NCI-H82 treated with DMSO at 0.1 percent for 48 hours (cell line): ENCODE measurements around the gene SCIN.
"Not testable (repeated sequence)": the region's sequence is repeated elsewhere in the genome, so short reads cannot be mapped to it uniquely, and the experiment has no call there.

Experiments used
- DNase-seq: peaks from one replicate; lab custom pipeline; 2025; ENCODE audit not compliant: unreplicated experiment; lab: John Stamatoyannopoulos, UW

Gene SCIN

DNA sequence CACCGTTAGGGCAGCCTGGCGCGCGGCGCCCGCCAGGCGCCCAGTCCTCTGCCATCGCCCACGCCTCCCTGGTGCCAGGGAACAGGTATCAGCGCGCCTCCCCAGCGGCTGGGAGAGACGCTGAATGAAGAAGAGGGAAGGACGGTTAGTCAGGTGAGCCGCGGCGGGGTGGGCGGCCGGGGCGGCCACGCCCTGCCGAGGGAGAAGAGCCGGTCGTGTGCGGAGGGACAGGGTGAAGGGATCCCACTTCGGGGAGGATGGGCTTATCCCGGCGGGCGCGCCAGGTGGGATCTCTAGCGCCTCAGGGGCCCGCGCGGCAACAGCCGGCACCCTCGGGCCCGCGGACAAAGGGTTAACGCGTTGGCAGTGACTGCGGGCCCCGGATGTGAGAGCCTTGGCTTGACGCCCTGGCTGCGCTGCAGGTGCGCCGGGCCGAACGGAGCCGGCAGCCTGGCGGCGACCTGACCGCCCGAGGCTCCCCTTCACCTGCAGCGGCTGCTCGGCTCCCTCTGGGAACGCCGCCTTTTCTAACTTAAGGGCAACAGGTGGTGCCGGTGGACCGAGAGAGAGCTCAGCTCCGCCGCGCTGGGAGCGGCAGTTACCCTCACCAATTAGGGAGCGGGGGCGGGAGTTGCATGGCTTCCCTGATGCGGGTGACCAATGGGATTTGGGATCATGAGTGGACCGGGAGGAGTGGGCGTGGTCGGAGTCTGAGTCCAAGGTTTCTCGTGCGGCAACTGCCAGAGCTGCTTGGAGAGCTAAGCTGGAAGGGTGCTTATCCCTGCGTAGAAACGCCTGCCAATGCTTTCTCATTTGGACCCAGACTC is 116.6 kb downstream of the SCIN start, which contains the start of gene ARL4A:
Gene ARL4A (plus strand): TSS at position 743 of the 827 bp plus-strand sequence. CDS start 622 bp downstream, outside the sequence.
- DNase-seq: peak; percentile 96

DNA sequence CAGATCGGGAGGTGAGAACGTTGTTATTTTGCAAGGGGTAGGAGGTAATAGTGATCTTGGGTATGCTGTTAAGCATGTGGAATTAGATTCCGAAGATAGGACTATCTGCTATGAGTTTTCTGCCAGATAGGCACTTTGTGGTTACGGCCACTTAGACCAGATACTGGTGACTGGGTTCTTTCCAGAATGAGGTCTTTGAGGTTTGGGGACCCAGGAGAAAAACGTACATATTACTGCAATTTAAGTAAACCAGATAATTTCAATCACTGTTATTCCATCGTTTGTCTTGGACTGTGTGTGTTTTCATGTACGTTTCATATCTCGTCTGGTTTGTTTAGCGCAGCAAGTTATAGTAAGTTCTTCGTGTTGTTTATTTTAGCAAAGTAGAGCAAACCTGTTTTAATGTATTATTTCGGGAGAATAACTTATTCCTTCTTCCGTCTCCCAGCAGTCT is 117.2 kb downstream of the SCIN start:
- no peak for DNase-seq

DNA sequence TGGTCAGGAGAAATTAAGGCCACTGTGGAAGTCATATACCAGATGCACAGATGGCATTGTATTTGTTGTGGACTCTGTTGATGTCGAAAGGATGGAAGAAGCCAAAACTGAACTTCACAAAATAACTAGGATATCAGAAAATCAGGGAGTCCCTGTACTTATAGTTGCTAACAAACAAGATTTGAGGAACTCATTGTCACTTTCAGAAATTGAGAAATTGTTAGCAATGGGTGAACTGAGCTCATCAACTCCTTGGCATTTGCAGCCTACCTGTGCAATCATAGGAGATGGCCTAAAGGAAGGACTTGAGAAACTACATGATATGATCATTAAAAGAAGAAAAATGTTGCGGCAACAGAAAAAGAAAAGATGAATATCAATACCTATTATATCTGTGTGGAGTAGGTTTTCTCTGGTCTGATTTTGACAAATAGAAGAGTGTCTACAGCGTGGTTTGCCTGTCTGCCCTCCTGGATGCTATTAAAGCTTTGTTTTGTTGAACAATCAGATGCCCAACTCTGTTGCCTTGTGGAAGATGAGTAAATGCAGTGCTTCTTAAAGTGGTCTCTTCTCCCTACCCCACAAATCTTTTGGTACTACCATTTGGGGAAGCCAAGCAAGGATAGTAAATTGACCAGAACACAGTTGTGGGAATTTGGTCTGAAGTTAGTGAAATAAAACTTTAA is 118.1 kb downstream of the SCIN start:
- DNase-seq: not testable (repeated sequence)

DNA sequence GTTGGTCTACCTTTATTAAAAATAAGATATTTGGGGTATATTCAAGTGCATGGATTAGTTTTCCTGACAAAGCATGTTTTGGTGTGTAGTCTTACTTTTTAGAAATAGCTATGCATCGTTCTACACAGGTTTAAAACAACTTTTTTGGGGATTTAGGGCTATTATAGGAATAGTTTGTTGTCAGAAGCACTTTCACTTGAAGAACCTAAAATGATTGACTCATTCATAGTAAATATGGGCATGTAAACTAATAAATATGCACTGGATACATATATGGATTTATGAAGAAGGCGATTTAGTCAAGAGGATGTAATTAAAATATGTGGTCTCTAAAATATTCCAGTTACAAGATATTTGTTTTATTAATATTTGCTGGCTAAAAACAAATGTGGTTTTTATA is 118.9 kb downstream of the SCIN start:
- DNase-seq: no peak

DNA sequence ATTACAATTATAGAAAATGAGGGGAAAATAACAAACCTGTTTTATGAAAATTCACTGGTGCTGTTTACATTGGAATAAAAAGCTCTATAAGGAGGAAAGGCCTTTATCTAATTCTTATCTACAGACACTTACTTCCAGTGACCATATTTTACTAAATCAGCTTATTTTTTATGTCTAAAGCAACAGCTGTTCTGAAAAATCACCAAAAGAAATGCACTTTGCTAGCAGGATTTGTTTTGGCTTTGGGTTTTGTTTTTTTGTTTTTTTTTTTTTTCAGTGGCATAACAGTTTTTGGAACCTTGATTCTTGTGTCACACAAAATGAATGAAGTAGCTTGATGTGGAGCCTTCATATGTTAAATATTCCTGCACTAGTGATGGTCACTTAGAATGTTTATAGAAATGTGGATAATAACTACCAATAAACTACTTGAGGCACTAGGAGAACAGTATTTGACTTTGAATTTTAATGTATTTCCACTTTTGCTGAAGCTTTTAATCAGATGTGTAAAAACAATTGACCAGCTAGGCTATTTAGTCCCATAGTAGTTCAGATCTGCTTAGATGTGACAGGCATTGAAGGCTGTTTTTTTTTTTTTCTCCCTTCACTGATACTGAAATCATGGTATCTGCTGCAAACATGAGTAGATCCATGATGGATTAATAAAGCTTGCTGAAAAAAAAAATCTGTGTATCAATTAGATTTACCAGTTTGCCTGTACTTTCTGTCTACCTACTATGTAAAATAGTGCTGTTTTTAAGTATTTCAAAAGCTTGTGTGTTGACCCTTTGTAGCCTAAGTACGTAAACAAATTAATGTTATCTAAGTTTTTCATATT is 119.7 kb downstream of the SCIN start:
- no peak for DNase-seq

DNA sequence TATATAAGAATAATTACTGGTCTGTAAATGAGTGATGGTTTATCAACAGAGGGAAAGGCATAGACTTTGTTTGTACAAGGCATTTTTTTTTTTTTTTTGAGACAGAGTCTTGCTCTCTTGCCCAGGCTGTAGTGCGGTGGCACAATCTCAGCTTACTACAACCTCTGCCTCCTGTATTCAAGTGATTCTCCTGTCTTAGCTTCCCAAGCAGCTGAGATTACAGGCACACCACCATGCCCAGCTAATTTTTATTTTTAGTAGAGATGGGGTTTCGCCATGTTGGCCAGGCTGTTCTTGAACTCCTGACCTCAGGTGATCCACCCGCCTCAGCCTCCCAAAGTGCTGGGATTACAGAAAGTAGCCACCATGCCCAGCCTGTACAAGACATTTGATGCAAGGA is 120.9 kb downstream of the SCIN start:
- not testable (repeated sequence) for DNase-seq

DNA sequence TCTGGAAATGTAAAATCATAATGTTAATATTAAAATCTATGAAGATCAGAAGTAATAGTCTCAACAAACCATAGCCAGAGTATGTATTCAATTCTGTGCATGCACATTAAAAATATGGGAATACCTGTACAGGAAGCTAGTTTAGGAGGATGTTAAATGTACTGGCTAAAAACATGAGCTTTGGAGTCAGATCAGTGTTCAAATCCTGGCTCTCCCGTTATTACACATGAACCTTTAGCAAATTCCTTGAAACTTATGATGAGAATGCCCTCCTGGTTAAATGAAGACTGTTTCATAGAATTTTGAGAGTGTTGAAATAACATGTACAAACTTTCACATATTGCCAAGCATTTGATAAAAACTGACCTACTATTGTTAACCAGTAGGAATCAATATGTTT is 121.5 kb downstream of the SCIN start:
- DNase-seq: no peak

DNA sequence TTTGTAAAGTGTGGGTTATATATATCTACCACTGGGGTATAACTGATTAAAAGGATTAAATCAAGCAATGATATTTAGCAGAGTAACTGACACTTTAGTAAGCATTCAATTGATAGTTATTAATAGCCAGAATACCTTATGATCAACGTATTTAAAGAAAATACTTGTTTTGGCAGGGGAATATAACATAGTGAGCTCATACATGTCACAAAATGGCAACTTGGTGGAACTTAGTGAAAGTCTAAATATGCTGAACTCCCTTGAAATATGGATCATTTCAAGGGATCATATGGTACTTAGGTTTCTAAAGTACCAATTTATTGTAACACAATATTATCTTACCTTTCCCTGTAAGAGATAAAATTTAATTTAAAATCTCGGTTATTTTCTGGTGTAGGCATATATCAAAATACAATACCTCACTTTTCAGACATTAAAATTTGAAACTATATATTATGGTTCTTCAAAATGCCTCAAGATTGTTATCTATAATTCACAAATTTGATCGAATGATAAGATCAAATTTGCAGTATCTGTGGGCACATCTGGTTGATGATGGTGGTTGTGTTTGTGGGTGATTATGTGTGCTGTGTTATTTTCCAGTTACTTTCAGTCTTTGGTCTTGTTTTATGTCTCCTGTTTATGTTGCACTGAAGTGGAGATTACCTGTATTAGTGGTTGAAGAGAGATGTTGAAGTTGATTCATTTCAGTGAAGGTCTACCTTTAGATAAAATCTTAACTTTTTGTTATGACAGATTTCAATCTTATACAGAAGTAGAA is 122.1 kb downstream of the SCIN start:
- DNase-seq: no peak

DNA sequence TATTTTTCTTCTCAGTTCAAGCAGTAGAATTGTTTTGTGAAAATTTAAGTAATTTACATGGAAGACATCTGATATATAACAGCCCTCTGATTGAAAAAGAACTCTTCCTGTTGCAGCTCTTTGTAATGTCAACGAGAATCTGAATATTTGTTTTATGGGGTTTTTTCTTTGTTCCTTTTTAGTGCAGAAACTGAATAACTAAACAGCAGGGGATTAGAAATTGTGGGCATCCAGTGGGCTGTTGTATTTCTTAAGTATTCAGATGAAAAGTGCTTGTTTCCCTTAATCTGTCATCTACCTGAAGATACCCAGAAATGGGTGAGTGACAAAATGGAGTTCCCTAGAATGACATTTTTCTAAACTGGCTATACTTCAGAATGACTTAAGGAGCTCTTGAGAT is 124.3 kb downstream of the SCIN start:
- DNase-seq: no peak

DNA sequence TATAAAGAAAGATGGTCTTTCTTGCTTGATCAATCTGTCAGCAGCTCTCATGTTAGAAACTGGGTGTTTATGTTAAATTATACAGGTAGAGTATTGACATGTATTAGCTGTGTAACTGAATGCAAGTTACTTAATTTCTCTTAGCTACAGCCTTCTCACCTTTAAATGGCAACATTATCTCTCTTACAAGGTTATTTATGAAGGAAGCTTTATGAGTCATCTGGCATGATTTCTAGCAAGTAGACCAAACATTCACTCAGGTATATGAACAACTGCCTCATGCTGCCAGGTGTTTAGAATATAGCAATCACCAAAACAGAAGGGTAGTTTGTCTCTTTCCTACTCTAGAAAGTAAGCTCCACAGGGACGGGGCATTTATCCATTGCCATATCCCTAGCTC is 125.4 kb downstream of the SCIN start:
- DNase-seq: no peak

DNA sequence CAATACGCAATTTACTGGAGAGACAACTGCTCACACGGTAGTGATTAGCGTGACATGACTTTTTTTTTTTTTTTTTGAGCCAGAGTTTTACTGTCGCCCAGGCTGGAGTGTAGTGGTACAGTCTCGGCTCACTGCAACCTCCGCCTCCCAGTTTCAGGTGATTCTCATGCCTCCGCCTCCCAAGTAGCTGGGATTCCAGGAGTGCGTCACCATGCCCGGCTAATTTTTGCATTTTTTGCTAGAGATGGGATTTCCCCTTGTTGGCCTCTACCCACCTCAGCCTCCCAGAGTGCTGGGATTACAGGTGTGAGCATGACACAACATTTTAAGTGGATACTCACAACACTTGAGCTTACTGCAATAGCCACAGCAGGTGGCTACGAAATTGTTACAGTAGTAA is 128.8 kb downstream of the SCIN start:
- DNase-seq: no peak

DNA sequence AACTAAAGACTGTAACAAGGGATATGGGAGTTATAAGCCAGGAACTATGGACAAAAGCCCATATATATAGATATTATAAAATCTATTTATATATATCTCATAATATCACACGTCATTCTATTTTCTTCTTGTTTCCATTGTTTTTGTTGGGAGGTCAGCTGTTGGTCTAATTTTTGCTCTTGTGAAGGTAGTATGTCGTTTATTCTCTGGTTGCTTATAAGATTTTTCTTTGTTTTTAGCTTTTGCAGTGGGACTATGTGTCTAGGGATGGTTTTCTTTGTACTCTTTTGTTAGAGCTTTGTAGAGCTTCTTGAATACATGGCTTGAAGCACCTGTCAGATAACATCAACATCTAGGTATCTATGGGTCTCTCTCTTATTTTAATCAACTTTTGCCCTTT is 130.9 kb downstream of the SCIN start:
- no peak for DNase-seq

DNA sequence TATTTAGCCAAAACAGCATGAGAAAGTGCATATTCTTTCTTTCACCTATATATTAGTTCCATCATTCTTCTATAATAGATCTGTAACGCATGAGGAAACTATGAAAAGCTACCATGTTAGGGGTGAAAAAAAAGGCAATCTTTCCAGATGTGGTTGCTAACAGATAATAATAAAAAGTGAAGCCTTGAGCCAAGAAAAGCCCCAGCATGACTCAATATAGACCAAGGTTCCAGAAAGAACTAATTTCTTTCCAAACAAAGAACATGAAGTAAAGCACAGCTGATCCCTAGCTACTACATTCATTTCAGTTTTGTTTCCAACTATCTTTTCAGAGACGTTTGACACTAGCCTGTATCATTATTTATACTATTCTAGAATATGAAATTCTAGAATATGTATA is 133.4 kb downstream of the SCIN start:
- DNase-seq: no peak

DNA sequence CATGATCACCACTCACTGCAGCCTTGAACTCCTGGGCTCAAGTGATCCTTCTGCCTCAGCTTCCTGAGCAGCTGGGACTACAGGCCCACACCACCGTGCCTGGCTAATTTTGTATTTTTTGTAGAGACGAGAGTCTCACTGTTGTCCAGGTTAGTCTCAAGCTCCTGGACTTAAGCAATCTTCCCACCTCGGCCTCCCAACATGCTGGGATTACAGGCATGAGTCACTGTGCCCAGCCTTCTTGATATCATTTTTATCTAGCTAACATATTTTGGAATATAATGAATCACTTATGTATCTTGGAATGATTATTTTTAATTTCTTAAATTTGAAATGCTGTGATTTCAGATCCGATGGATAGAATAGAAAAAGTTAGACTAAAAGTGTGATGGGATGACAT is 135.4 kb downstream of the SCIN start:
- no peak for DNase-seq

DNA sequence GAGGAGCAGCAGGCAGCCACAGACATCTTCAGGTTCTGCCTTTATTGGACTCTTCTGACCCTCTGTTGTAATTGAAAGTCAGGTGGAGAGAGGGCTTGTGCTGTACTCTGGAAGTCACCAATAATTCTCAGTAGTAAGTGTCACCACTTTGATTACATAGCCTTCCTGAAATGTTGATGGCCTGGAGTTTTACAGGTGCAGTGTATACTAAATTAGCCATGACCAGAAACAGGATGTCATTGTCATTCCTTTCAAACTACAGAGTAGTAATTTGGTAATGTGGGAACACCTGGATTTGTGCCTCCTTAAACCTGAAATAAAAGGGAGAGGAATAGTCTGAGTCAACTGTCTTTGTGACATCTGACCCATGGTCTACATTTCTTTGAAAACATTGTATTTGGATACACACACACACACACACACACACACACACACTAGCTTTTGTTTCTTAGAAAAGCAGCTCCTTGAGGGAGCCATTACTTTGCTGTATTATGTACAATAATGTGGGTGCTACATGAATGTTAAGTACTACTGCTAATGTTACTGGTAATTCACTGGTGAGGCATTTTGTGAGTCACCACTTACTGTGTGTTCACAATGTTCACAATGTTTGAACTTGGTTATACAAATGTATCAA is 136.5 kb downstream of the SCIN start:
- DNase-seq: no peak

DNA sequence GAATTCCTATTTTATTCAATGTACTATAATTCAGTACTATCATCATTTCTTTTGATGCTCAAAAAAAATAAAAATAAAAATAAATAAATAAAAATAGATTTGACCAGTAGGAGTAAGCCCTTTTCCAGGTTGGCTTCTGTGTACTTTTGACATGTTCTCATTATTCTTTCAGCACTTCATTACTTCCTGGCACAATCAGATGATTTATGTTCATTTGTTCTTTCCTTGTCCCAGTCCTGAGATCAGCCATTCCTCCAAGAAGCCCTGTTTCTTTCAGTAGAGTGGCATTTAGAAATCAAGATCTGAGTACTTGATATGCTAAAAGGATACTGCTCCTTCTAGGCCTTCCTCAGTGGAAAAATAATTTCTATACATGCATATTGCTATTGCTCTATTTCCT is 137.8 kb downstream of the SCIN start:
- DNase-seq: no peak
